Limb (tissue), 2 donors: ENCODE measurements around the gene SNX13.
A peak's percentile ranks its signal among the peaks of the same experiment; 100 is the strongest.

Experiments
- DNase-seq, 2 donors: peaks; one replicate each; pipeline ENCODE4 v3.0.0-alpha.2; 2016; ENCODE audit errors: extremely low spot score in 2 of 2

The SNX13 gene, protein sequence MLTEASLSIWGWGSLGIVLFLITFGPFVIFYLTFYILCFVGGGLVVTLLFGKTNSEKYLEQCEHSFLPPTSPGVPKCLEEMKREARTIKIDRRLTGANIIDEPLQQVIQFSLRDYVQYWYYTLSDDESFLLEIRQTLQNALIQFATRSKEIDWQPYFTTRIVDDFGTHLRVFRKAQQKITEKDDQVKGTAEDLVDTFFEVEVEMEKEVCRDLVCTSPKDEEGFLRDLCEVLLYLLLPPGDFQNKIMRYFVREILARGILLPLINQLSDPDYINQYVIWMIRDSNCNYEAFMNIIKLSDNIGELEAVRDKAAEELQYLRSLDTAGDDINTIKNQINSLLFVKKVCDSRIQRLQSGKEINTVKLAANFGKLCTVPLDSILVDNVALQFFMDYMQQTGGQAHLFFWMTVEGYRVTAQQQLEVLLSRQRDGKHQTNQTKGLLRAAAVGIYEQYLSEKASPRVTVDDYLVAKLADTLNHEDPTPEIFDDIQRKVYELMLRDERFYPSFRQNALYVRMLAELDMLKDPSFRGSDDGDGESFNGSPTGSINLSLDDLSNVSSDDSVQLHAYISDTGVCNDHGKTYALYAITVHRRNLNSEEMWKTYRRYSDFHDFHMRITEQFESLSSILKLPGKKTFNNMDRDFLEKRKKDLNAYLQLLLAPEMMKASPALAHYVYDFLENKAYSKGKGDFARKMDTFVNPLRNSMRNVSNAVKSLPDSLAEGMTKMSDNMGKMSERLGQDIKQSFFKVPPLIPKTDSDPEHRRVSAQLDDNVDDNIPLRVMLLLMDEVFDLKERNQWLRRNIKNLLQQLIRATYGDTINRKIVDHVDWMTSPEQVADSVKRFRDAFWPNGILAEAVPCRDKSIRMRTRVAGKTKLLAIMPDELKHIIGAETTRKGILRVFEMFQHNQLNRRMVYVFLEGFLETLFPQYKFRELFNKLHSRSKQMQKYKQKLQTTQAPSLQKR

DNA sequence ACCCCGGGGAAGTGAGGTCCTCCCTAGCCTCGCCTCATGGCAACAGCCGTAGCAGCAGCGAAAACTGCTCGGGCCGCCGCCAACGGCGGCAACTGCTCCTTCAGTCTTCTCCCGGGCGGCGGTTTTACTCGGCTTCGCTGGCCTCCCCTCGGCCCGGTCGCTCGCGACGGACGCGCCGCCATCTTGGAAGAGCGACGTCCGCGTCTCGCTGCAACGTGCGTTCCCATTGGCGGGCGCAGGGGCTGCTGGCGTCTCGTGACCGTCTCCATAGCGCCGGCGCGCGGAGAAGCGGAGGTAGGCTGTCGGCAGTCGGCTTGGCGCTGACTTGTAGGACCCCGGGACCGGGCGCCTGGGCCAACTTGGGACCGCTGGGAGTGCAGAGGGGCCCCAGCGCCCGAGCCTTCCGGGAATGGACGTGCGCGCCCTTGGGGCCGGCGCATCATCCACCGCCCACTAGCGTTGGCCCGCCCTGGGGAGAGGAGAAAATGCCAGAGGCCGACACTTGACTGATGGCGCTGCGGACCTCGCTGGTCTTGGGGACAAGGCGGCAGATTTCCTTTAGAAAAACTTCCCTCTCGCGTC, at the start of gene SNX13:
SNX13 (minus strand) TSS at position 193 of the 582 bp plus-strand sequence. CDS start 199 bp downstream, outside the sequence.
- peak; percentile 93 to 94 for DNase-seq

DNA sequence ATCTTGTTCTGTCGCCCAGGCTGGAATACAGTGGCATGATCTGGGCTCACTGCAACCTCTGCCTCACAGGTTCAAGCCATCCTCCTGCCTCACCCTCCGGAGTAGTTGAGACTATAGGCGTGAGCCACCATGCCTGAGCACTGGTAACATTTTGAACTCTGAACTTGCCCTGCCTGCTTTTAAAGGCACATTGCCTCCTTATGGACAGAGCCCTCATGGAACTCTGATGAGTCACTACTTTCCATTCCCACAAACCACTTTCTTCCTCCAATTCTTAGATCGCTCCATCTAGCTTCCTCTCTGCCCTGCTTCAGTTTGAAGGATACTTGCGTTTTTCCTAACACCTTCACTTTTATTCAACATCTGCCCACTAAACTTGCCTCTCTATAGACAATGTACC, 49.3 kb upstream of the SNX13 start:
- DNase-seq, result no peak

DNA sequence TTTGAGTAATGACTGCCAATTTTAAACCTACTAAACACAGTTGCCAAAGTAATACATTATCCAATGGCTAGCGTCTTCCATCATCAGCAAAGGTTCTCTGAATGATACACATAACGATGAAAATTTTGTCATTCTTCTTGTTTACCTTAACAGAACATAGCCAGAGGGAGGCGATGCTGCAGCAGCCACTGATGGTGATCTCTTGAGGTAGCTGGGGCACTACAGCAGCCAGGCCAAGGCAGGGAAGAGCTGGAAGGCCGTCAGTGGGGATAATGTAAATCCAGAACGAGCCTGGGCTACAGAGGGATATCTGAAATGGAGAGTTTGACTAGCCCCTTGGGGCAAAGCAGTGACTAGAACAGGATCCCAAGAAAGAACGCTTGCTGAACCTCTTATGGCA, 48.6 kb upstream of the SNX13 start:
- DNase-seq, result no peak

DNA sequence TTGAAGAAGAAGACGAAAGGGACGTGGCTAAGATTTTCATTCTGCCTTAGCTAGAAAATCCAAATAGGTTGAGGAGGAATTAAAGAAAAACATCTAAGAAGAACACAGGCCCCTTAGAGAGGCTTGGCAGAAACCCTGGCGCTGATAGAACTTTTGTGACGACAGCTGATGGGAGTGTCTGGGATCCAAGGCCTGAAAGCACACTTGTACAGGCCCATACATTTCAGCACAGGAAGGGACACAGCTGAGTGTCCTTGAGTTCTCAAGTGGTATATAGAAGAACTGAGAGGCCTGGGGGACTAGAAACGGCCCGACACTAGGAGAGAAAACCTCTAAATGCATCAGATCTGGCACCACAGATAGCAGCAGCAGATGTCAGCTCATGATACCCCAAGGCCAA, 47.8 kb upstream of the SNX13 start:
- DNase-seq, result no peak

DNA sequence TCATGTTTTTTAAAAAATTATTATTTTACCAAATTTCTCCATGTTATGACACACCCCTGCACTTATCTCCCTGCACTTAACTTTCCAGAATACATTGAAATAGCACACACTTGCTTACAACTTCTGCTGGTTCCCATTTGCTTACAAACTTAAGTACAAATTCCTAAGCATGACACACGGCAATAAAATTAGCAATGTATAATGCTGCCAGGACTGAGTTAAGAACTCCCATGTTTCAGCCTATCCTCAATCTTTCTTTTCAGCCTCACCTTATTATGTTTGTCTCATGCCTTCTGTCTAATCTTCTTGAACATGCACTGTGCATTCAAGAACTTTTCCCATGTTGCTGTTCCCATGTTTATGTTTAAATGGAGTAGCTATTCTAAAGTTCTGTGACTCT, 46.6 kb upstream of the SNX13 start:
- no peak for DNase-seq

DNA sequence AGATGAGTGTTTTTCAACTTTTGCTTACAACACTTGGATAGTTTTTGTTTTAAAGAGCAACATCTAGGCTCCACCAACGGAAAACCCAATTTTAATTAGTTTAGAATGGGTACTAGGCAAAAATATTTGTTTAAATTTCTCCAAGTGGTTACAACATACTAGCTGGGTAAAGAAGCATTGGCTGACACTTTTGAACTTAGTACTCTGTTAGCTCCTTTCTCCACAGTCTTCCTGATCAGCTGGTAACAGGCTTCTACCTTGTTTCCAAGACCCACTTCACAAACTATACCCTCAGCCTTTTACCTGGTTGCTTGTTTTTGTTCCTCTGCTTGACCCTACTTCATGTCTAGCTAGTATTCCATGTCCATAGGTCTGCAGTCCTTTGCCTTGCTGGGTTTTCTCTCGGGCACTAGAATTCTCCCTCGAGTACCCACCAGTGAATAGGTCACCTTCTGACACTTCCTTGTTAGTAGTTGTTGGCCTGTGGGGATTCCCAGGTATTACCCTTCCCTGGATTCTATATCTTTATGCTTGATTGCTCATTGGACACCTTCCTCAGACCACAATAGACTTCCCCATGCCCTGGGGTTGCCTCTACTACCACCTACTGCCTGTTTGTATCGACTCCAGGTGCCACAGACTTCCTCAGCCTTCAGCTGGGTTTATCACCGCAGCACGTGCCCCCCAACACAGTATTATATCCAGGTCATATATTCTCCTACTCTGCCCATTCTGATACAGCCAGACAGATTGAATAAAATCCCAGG, 45.4 kb upstream of the SNX13 start:
- DNase-seq, result no peak

DNA sequence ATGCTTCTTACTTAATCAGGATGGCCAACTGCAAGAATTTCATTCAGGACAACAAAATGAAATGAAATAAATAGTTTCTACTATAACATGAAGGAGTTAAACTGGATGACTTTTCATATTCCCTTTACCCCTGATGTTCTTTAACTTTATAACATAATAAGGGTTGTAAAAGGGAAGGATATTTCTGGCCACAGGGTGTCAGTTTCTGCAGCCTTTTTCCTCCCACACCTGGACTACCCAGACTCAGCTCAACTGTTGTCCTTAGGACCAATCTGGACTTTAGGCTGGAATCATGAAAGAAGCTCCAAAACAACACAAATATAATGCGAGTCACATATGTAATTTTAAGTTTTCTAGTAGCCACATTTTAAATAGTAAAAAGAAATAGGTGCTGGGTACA, 44.0 kb upstream of the SNX13 start:
- no peak for DNase-seq

DNA sequence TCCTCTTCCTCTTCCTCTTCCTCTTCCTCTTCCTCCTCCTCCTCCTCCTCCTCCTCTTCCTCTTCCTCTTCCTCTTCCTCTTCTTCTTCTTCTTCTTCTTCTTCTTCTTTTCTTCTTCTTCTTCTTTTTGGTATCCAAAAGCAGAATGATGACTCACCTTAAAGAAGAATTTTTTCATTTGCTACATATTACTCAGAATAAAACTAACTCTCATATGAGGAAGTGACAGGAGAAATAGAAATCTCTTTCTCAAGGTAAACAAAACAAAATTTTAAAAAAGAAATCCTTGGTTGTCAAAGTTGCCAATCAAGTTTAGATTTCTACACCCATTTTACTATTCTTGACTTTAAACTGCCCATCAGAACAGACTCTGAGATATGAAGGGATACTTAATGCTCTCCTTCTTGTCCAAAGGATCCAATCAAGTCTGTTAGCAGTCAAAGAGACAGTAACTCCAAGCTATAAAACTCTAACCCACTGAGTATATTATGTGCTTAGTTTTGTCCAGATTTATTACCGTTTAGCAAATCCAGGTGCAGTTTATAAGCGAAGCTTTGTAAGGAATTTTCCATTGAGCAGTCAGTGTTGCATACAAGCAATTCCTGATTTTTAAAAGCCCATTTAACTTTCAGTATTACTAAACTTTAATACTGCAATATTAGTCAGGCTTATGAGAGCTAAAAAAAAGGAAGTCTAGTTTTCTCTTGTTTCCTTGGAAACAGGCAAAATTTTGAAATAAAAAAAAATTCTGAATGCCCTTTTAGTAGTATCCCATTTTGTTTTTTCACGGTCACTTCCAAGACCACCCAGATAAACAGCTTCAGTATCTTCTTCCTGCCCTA, 43.1 kb upstream of the SNX13 start:
- DNase-seq, result peak in 1 of 2 donors; percentile 18

DNA sequence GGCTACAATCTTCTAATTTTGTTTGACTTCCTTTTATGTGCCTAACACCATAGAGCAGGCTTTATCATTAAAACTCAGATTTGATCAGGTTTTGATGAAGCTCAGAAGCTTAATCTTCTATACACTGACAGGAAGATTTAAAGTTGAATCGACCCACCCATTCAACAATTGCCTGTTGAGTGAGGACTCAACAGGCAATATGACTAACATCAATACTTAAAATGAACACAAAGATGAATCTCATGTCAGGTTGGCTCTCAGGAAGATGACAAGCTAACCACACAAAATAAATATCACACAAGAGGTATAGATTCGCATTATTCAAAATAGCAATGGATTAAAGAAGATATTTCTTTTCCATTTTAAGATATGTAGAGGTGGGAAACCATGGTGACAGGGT, 36.7 kb upstream of the SNX13 start:
- no peak for DNase-seq

DNA sequence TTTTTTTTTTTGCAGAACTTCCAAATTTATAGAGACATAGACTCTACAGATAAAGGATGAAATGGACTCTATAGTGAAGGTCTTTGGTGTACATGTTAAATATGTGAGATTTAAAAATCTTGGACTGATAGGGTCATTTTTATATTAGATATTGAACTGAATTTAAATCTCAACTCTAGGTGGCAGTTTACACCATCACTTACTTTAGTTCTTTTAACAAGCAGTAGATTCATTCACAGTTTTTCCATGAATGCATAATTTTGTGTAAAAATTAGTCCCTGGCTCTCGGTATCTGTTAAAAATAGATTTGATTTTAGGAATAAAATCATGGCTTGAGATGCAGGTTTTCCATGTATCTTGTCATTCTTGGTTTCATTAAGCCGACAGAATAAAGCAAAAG, 31.1 kb upstream of the SNX13 start:
- DNase-seq, result no peak

DNA sequence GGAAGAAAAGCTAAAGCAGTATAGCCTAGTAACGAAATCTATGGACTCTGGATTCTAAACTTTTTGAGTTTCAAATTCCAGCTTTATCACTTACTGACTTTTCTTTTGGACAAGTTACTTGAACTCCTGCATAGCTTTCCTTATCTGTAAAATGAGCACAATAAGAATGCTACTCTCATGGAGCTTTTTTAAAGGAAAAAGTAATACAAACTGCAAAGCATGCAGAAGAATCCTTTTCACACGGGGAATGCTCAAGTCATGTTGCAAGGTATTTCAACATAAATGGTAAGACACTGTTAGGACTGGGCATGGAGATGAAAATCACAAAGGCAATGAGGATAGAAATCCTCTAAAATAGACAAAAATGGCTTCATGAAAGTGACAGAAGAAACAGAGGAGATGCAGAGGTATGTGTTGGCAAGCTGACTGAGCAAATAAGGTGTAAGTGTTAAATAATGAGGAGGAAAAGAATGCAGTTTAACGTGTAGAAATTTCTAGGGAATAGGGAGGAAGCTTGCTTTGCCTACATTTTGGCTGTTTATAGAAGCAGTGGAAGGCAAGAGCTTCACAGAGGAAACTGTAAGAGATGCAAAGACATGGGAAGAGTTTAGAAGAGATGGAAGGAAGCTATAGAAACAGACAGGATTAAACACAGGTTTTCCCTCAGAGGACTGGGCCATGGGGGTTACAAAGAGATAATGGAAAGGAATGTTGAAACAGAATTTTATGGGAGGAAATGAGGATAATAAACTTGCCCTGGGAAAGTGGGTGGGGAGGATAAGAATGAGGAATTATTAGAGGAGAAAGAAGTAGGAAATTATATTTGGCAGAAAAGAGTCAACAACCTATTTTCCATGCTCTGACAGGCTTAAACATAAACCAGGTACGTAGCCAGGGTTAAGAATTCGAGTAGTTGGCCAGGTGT, 28.8 kb upstream of the SNX13 start:
- DNase-seq, result no peak

DNA sequence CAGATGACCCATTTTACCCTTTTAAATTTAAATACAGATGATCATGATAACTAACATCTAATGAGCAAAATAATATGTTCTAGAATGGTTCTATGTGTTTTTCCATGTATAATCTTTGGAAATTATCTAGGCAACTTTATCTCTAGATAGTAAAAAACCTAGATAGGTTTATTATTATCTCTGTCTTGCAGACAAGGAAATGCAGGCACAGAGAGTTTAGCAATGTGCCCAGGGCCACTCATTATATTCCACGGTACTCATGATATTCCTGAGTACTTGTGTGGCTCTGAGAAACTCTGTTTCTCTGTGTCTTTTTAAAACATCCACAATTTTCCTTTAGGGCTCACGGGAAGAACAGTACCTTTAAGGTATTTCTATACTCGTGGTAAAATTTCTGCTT, 26.4 kb upstream of the SNX13 start:
- DNase-seq, result no peak

DNA sequence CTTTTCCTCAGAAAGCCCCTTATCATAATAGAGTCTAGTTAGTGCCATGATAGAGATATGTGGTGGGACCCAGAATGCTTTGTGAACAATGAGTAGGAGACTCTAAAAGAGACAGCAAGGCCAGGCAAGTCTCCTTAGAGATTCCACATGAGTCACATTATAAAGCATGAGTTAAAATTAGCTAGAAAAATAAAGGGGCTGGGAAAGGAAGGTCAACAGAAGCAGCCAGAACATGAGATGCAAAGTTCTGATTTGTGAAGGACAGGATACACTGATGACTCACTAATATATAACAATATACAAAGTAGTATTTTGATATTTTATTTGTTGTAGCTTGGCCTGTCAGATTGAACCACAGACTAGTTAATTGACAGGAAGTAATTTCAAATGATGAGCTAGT, 25.3 kb upstream of the SNX13 start:
- no peak for DNase-seq

DNA sequence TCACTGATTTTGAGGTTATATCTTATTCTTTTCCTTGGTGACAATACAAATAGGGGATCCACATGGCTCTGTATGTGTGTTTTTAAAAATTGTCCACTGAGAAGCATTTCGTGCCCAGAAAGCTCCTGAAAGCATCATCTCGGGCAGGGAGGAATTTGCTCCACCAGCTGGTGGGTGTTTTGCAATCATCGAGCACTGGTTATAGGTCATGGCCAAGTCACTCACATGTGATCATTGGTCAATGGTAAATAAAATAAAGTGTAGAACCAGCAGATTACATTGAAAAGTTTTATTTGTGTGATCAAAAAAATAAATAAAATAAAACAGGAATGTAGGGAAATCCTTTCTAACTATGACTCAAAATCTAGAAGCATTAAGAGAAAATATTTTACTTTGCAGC, 23.0 kb upstream of the SNX13 start:
- DNase-seq, result no peak

DNA sequence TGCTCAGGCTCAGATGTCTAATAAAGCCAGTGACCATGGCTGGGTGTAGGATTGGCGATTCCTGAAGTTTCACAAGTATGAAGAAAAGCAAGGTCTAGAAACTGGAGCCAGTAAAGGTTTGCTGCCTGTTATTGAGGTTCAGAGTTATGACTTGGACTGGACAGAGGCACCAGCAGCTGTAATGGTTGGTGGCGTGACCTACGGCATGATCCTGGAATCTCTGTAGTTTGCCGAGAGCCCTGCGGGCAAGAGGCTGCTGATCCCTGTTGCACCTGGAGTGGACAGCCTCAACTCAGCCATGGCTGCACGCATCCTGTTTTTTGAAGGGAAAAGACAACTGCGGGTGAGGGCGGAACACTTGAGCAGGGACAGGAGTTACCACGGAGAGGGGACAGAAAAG, 22.4 kb upstream of the SNX13 start:
- DNase-seq, result no peak

DNA sequence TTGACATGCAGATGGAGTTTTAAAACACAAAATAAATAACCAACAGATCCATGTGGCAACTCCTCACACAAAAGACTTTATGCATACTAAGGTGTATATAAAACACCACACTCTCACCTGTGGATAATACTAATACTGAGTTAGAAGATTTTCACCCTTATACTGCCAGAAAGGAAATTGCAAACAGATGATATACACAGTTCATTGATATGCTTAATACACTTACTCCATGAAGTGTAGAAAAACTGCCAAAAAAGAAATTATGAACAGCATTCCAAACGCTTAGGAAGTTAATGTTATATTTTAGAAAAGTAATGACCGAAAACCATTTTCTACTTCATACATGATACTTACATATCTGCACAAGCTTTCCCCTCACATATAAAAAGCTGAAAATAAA, 17.6 kb upstream of the SNX13 start:
- DNase-seq, result peak in 1 of 2 donors; percentile 17

DNA sequence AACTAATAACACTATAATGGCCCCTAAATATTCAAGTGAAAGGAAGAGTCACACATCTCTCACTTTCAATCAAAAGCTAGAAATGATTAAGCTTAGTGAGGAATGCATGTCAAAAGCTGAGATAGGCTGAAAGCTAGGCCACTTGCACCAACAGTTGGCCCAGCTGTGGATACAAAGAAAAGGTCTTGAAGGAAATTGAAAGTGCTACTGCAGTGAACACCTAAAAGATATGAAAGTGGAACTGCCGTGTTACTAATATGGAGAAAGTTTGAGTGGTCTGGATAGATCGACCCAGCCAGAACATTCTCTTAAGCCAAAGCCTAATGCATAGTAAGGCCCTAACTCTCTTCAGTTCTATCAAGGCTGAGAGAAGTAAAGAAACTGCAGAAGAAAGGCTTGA, 12.1 kb upstream of the SNX13 start:
- no peak for DNase-seq

DNA sequence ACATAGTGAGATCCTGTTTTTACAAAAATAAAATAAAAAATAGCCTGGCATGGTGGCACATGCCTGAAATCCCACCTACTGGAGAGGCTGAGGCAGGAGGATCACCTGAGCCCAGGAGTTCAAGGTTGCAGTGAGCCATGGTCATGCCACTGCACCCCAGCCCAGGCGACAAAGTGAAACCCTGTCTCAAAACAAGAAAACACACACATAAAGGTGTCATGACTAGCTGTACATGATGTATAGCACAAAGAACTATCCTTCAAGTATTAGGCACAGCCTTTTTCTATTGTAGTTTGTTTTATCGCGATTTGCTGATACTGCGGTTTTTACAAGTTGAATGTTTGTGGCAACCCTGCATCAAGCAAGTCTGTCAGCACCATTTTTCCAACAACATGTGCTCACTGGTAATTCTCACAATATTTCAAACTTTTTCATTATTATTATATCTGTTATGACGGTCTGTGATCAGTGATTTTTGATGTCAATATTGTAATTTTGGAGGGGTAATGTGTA, 11.5 kb upstream of the SNX13 start:
- no peak for DNase-seq
